GM21737 (cell line): ENCODE results near the gene PARP6.

ENCODE experiments used
- ATAC-seq: cut with Tn5 transposase; IDR thresholded peaks from one replicate; pipeline ENCODE4 v1.9.1; 2021; ENCODE audit warnings: mild to moderate bottlenecking, moderate library complexity; ENCODE audit not compliant: unreplicated experiment

Gene PARP6

GRCh38 chr15:72201391-72201921 lies 70.9 kb downstream of the PARP6 start:
- ATAC-seq, result no peak

GRCh38 chr15:72200395-72201237 lies 71.7 kb downstream of the PARP6 start:
- ATAC-seq, result no peak

GRCh38 chr15:72199721-72200212 lies 72.6 kb downstream of the PARP6 start:
- no peak for ATAC-seq

GRCh38 chr15:72199205-72199515 lies 73.2 kb downstream of the PARP6 start:
- no peak for ATAC-seq

- ATAC-seq, result no peak
Measured at GRCh38 chr15:72198356-72199204, 73.8 kb downstream of the PARP6 start.

- ATAC-seq, result no peak
Measured at GRCh38 chr15:72197460-72198355, 74.6 kb downstream of the PARP6 start, which contains the start of gene GRAMD2A. Gene GRAMD2A (minus strand): TSS chr15:72197787.

GRCh38 chr15:72197041-72197459 lies 75.3 kb downstream of the PARP6 start:
- no peak for ATAC-seq

GRCh38 chr15:72196409-72197040 lies 75.8 kb downstream of the PARP6 start:
- no peak for ATAC-seq

- no peak for ATAC-seq
Measured at GRCh38 chr15:72195101-72195511, 77.2 kb downstream of the PARP6 start.

GRCh38 chr15:72193836-72194396 lies 78.4 kb downstream of the PARP6 start:
- no peak for ATAC-seq

- ATAC-seq, result no peak
Measured at GRCh38 chr15:72192416-72192815, 79.9 kb downstream of the PARP6 start.
